SU-DHL-6 (cell line): ENCODE results near the gene NPSR1.

Experiments
- EZH2phosphoT487 ChIP-seq: fragments of 200-600 bp; sonication (generic), shearing (Covaris generic); conservative IDR thresholded peaks from 2 replicates; pipeline ENCODE4 v1.6.1; 2018; ENCODE audit warnings: mild to moderate bottlenecking, antibody characterized with exemption, low read length, moderate library complexity, mixed read lengths
- TF ChIP-seq, protein P1 (sequence below): fragments of 200-600 bp; sonication (generic); IDR thresholded peaks from one replicate; pipeline ENCODE4 v1.5.1; 2017; ENCODE audit warnings: antibody characterized with exemption, mild to moderate bottlenecking, low read length, moderate library complexity; ENCODE audit not compliant: insufficient read depth, poor library complexity, severe bottlenecking

DNA sequence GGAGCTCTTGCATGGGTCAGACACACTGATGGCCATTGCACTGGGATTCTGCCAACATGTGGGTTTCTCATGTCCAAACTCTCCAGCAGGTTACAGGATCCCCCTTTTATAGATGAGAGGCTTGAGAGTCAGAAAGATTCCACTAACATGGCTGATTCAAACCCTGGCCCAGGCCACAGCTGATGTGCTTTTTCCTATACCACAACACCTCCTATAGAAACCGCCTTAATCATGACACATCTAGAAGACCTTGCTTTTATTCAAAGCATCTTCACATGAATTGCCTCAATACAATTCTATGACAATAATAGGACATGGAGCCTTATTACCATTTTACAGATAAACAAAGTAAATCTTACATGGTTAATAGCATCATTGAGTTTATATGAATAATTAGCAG lies 190.7 kb downstream of the NPSR1 start:
- TF ChIP-seq, protein P1, sequence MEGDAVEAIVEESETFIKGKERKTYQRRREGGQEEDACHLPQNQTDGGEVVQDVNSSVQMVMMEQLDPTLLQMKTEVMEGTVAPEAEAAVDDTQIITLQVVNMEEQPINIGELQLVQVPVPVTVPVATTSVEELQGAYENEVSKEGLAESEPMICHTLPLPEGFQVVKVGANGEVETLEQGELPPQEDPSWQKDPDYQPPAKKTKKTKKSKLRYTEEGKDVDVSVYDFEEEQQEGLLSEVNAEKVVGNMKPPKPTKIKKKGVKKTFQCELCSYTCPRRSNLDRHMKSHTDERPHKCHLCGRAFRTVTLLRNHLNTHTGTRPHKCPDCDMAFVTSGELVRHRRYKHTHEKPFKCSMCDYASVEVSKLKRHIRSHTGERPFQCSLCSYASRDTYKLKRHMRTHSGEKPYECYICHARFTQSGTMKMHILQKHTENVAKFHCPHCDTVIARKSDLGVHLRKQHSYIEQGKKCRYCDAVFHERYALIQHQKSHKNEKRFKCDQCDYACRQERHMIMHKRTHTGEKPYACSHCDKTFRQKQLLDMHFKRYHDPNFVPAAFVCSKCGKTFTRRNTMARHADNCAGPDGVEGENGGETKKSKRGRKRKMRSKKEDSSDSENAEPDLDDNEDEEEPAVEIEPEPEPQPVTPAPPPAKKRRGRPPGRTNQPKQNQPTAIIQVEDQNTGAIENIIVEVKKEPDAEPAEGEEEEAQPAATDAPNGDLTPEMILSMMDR = no peak
- TF ChIP-seq EZH2phosphoT487 = no peak
